IMR-90 (cell line): Measurements from ENCODE around the gene PSG7. TPM values are rescaled to one million over a fixed set of nuclear protein-coding genes. Genes with fewer than 3 reads are reported as not detected.

Experiments used
- ATAC-seq: fragments of 200-7000 bp; cut with Tn5 transposase; 2 replicates; pipeline ENCODE4 v1.9.1; 2020; ENCODE audit warnings: low read depth, mild to moderate bottlenecking, moderate library complexity
- BruUV-seq: library from RNA; stranded (reverse); fragments of 400-500 nt; replicated peaks from 2 replicates; lab custom pipeline; 2021; lab: Mats Ljungman, UMichigan
- CTCF ChIA-PET: fragments of 300-600 bp; formaldehyde crosslinking; extraction: SDS; loops from one replicate; lab custom pipeline; 2021; ENCODE audit warnings: antibody characterized with exemption; lab: Yijun Ruan, JAX
- POLR2A ChIA-PET: fragments of 300-600 bp; sonication (Branson Sonifier 250); formaldehyde crosslinking; loops from one replicate; lab custom pipeline; 2022; ENCODE audit warnings: antibody characterized with exemption; ENCODE audit not compliant: unreplicated experiment; lab: Charles Lee
- DNase-seq: peaks from one replicate; pipeline ENCODE4 v3.0.0; 2013
- H2AFZ ChIP-seq: replicated peaks from 2 replicates; pipeline ENCODE3; 2013; ENCODE audit warnings: low read length, mild to moderate bottlenecking; ENCODE audit not compliant: poor library complexity
- H2AK5ac ChIP-seq: 2 replicates; pipeline ENCODE4 v1.6.1; 2013; ENCODE audit warnings: low read depth, low read length, inconsistent platforms
- H2AK9ac ChIP-seq: replicated peaks from 2 replicates; pipeline ENCODE3; 2013; ENCODE audit warnings: mild to moderate bottlenecking, low read depth, low read length, moderate library complexity; ENCODE audit not compliant: poor library complexity
- H2BK120ac ChIP-seq: 2 replicates; pipeline ENCODE4 v1.6.1; 2013; ENCODE audit warnings: low read depth, low read length, inconsistent platforms
- H2BK15ac ChIP-seq: 3 replicates; pipeline ENCODE4 v1.6.1; 2013; ENCODE audit warnings: low read depth, low read length, inconsistent platforms
- H2BK20ac ChIP-seq: 2 replicates; pipeline ENCODE4 v1.6.1; 2013; ENCODE audit warnings: low read depth, mild to moderate bottlenecking, inconsistent platforms, low read length, moderate library complexity
- H2BK5ac ChIP-seq: 2 replicates; pipeline ENCODE4 v1.6.1; 2013; ENCODE audit warnings: mild to moderate bottlenecking, low read depth, low read length, inconsistent platforms; ENCODE audit not compliant: poor library complexity, severe bottlenecking
- H3K14ac ChIP-seq: replicated peaks from 2 replicates; pipeline ENCODE4 v1.6.1; 2013; ENCODE audit warnings: low read depth, low read length, inconsistent platforms
- H3K18ac ChIP-seq: 2 replicates; pipeline ENCODE4 v1.6.1; 2013; ENCODE audit warnings: low read depth, low read length, control low read depth
- H3K23ac ChIP-seq: 2 replicates; pipeline ENCODE4 v1.6.1; 2013; ENCODE audit warnings: low read depth, low read length, inconsistent platforms
- H3K27ac ChIP-seq: 2 replicates; pipeline ENCODE4 v1.5.1; 2013; ENCODE audit warnings: mild to moderate bottlenecking, control low read depth, low read length; ENCODE audit not compliant: insufficient read depth
- H3K27me3 ChIP-seq: 2 replicates; pipeline ENCODE4 v1.6.1; 2013; ENCODE audit warnings: low read length; ENCODE audit not compliant: control insufficient read depth, insufficient read depth
- H3K36me3 ChIP-seq: 2 replicates; pipeline ENCODE4 v1.6.1; 2013; ENCODE audit warnings: low read length, mixed read lengths; ENCODE audit not compliant: control insufficient read depth, insufficient read depth
- H3K4ac ChIP-seq: 2 replicates; pipeline ENCODE4 v1.6.1; 2013; ENCODE audit warnings: low read depth, low read length, inconsistent platforms
- H3K4me1 ChIP-seq: 2 replicates; pipeline ENCODE4 v1.6.1; 2013; ENCODE audit warnings: low read length, mixed read lengths; ENCODE audit not compliant: control insufficient read depth, insufficient read depth
- H3K4me2 ChIP-seq: 2 replicates; pipeline ENCODE4 v1.6.1; 2013; ENCODE audit warnings: low read depth, mild to moderate bottlenecking, control low read depth, low read length, moderate library complexity
- H3K4me3 ChIP-seq: 2 replicates; pipeline ENCODE4 v1.5.1; 2013; ENCODE audit warnings: low read depth, mild to moderate bottlenecking, control low read depth, low read length, moderate library complexity; ENCODE audit not compliant: insufficient read depth
- H3K56ac ChIP-seq: 2 replicates; pipeline ENCODE4 v1.6.1; 2013; ENCODE audit warnings: low read length, inconsistent platforms; ENCODE audit not compliant: insufficient read depth; ENCODE audit errors: extremely low read depth
- H3K79me1 ChIP-seq, 2 experiments: 2 replicates each; pipeline ENCODE4 v1.6.1; 2013; ENCODE audit warnings: low read length in 2 of 2, inconsistent platforms in 1 of 2, low read depth in 1 of 2
- H3K9ac ChIP-seq: 2 replicates; pipeline ENCODE4 v1.6.1; 2013; ENCODE audit warnings: low read depth, low read length, control low read depth
- H3K9me1 ChIP-seq: 2 replicates; pipeline ENCODE4 v1.6.1; 2013; ENCODE audit warnings: low read length, inconsistent platforms; ENCODE audit not compliant: insufficient read depth
- H3K9me3 ChIP-seq: 2 replicates; pipeline ENCODE4 v1.6.1; 2013; ENCODE audit warnings: low read length; ENCODE audit not compliant: control insufficient read depth, insufficient read depth
- H4K20me1 ChIP-seq: 2 replicates; pipeline ENCODE4 v1.6.1; 2013; ENCODE audit warnings: low read length, inconsistent platforms; ENCODE audit not compliant: insufficient read depth
- H4K5ac ChIP-seq: 2 replicates; pipeline ENCODE4 v1.6.1; 2013; ENCODE audit warnings: mild to moderate bottlenecking, low read depth, low read length, control low read depth
- H4K8ac ChIP-seq, 2 experiments: 2 replicates each; pipeline ENCODE4 v1.6.1; 2013; ENCODE audit warnings: low read depth in 2 of 2, low read length in 2 of 2, control low read depth in 1 of 2, inconsistent platforms in 1 of 2
- H4K91ac ChIP-seq: 2 replicates; pipeline ENCODE4 v1.6.1; 2013; ENCODE audit warnings: low read depth, low read length, inconsistent platforms; ENCODE audit not compliant: insufficient read depth
- CHD1 ChIP-seq: IDR thresholded peaks from 2 replicates; pipeline ENCODE4 v1.6.1; 2012; ENCODE audit warnings: low read depth, low read length, improper control_type of control experiment
- CTCF ChIP-seq: conservative IDR thresholded peaks from 2 replicates; pipeline ENCODE4 v1.5.1; 2012; ENCODE audit warnings: mild to moderate bottlenecking, low read depth, low read length, improper control_type of control experiment
- ELK1 ChIP-seq: fragments of 150-350 bp; IDR thresholded peaks from 2 replicates; pipeline ENCODE4 v1.6.1; 2016; ENCODE audit warnings: low read depth, mild to moderate bottlenecking, low read length, moderate library complexity, borderline replicate concordance
- MAFK ChIP-seq: IDR thresholded peaks from 2 replicates; pipeline ENCODE4 v1.6.1; 2012; ENCODE audit warnings: low read depth, low read length, improper control_type of control experiment
- MXI1 ChIP-seq: IDR thresholded peaks from 2 replicates; pipeline ENCODE4 v1.6.1; 2012; ENCODE audit warnings: low read depth, mild to moderate bottlenecking, low read length, moderate library complexity, borderline replicate concordance
- NFE2L2 ChIP-seq: fragments of 150-350 bp; IDR thresholded peaks from 2 replicates; pipeline ENCODE4 v1.6.1; 2016; ENCODE audit warnings: low read depth, mild to moderate bottlenecking, low read length
- POLR2A ChIP-seq: IDR thresholded peaks from 2 replicates; pipeline ENCODE4 v1.6.1; 2012; ENCODE audit warnings: mild to moderate bottlenecking, low read depth, low read length
- RAD21 ChIP-seq: IDR thresholded peaks from 2 replicates; pipeline ENCODE4 v1.6.1; 2012; ENCODE audit warnings: low read length, improper control_type of control experiment
- RCOR1 ChIP-seq: IDR thresholded peaks from 2 replicates; pipeline ENCODE4 v1.6.1; 2012; ENCODE audit warnings: mild to moderate bottlenecking, low read length, improper control_type of control experiment; ENCODE audit not compliant: insufficient replicate concordance
- RFX5 ChIP-seq: IDR thresholded peaks from 2 replicates; pipeline ENCODE4 v1.8.0; 2012; ENCODE audit warnings: low read depth, mild to moderate bottlenecking, low read length, moderate library complexity
- SMC3 ChIP-seq: fragments of 150-350 bp; IDR thresholded peaks from 2 replicates; pipeline ENCODE4 v1.6.1; 2016; ENCODE audit warnings: low read depth, mild to moderate bottlenecking, antibody characterized with exemption, low read length, moderate library complexity
- USF2 ChIP-seq: fragments of 150-350 bp; IDR thresholded peaks from 2 replicates; pipeline ENCODE4 v1.6.1; 2017; ENCODE audit warnings: mild to moderate bottlenecking, antibody characterized with exemption, low read length, low read depth
- WGBS, 2 experiments: methylation state at CpG; one replicate each; pipeline versions ENCODE4 v1.1.5 to v1.1.7; 2013; ENCODE audit warnings: missing lambda C conversion rate in 2 of 2; ENCODE audit not compliant: insufficient read length in 1 of 2; ENCODE audit errors: extremely low coverage in 2 of 2; 5-methylcytosine and 5-hydroxymethylcytosine counted together
- dilution Hi-C: fragments of 300-500 bp; cut with HindIII; formaldehyde crosslinking; loops from one replicate; pipeline ENCODE4 v1.14.3; 2018; ENCODE audit warnings: low sequenced_read_pairs; ENCODE audit not compliant: unreplicated experiment
- in situ Hi-C: fragments of 300-500 bp; cut with MboI; formaldehyde crosslinking; loops from 3 replicates; pipeline ENCODE4 v1.14.3; 2019; ENCODE audit warnings: low sequenced_read_pairs, inconsistent platforms, mixed read lengths
- intact Hi-C: fragments of 100-400 bp; cut with micrococcal nuclease; formaldehyde crosslinking; loops from 2 replicates; pipeline ENCODE4 v1.10.0; 2022
- polyA plus RNA-seq, 3 experiments: library from polyadenylated mRNA; depleted of rRNA; stranded (reverse); fragments of >200 nt; gene quantifications; 2 replicates each; pipeline ENCODE4 v1.2.3, GENCODE V29; 2012; ENCODE audit warnings: low replicate concordance in 1 of 3
- total RNA-seq: library from RNA; depleted of rRNA; stranded (reverse); fragments of >200 nt; gene quantifications from 2 replicates; pipeline ENCODE4 v1.2.3, GENCODE V29; 2012

The PSG7 gene
- total and polyA plus RNA-seq, 2 of the 4 experiments (the other 2 are of a cell fraction): under 0.01 to 0.26 TPM

- H3K4me2 ChIP-seq: no peak overlapping the region
- peak overlapping the region; percentile 32 for H2AK5ac ChIP-seq
- H4K5ac ChIP-seq: no peak overlapping the region
- H3K18ac ChIP-seq: no peak overlapping the region; the same call in 1 of the 2 replicates
- H3K9me1 ChIP-seq: 0 out of 2 replicates have a peak, but pooled peaks cover 4% of the 10 kb centered on the region
- H3K4me1 ChIP-seq: no peaks in the 10 kb centered on the region
- H2BK120ac ChIP-seq: 0 out of 2 replicates have a peak overlapping the region, but pooled peaks have one; percentile 47
- no peak for ATAC-seq
- peak overlapping the region; percentile 49 for H4K91ac ChIP-seq
- H2BK20ac ChIP-seq: peak overlapping the region; percentile 62
- peaks cover 4% of the 10 kb centered on the region; the same call in 1 of the 2 replicates for H3K9me3 ChIP-seq
- in situ Hi-C loops: no loop called here
- peak overlapping the region in 1 of 2 experiments; percentile 15; a peak in 1 of 4 replicates for H4K8ac ChIP-seq
- peak overlapping the region; percentile 68 for H2AFZ ChIP-seq
- no peak overlapping the region for H3K4me3 ChIP-seq
- no peak for TF ChIP-seq RCOR1
- TF ChIP-seq RAD21: peak; percentile 45
- TF ChIP-seq POLR2A: no peak
- TF ChIP-seq ELK1: no peak
- TF ChIP-seq CTCF: peak; percentile 44
- no peak for TF ChIP-seq MAFK
- TF ChIP-seq MXI1: no peak
- peak; percentile 41 for TF ChIP-seq SMC3
- TF ChIP-seq NFE2L2: no peak
- no peak for TF ChIP-seq RFX5
- TF ChIP-seq USF2: no peak
- TF ChIP-seq CHD1: no peak
- peak overlapping the region; percentile 39; the same call in 2 of the 3 replicates for H2BK15ac ChIP-seq
- BruUV-seq: no TSS peak
- dilution Hi-C loops: no loop called here
- no peaks in the 10 kb centered on the region for H3K36me3 ChIP-seq
- ChIA-PET POLR2A (no interaction called here), CTCF (no interaction called here)
- H3K27me3 ChIP-seq: no peaks in the 10 kb centered on the region
- H3K9ac ChIP-seq: no peak overlapping the region
- H3K23ac ChIP-seq: no peak overlapping the region
- H3K79me1 ChIP-seq: no peaks in the 10 kb centered on the region
- peak; percentile 20 for DNase-seq
- H2BK5ac ChIP-seq: no peak overlapping the region
- no peak overlapping the region for H3K27ac ChIP-seq
- intact Hi-C loops: no loop called here
- 39% methylated on average over 3 of the region's 13 CpGs; no CpG with 5 or more reads in 1 of the 2 experiments for WGBS, 2 experiments
- H3K4ac ChIP-seq: peak overlapping the region; percentile 75
- H3K56ac ChIP-seq: no peak overlapping the region
- H3K14ac ChIP-seq: no peak overlapping the region
- peak overlapping the region; percentile 42 for H2AK9ac ChIP-seq
- no peaks in the 10 kb centered on the region for H4K20me1 ChIP-seq
These were observed 5.3 kb upstream of the PSG7 start for GRCh38 chr19:42942187-42942789.
